CD4-positive, alpha-beta T cell treated with Interleukin-15 for 1 hour (primary cell): ENCODE results near the gene TMEM201.
A peak's percentile ranks its signal among the peaks of the same experiment; 100 is the strongest.

Experiments
- DNase-seq: peaks from one replicate; pipeline ENCODE4 v3.0.0-alpha.2; 2020

The TMEM201 gene

DNA sequence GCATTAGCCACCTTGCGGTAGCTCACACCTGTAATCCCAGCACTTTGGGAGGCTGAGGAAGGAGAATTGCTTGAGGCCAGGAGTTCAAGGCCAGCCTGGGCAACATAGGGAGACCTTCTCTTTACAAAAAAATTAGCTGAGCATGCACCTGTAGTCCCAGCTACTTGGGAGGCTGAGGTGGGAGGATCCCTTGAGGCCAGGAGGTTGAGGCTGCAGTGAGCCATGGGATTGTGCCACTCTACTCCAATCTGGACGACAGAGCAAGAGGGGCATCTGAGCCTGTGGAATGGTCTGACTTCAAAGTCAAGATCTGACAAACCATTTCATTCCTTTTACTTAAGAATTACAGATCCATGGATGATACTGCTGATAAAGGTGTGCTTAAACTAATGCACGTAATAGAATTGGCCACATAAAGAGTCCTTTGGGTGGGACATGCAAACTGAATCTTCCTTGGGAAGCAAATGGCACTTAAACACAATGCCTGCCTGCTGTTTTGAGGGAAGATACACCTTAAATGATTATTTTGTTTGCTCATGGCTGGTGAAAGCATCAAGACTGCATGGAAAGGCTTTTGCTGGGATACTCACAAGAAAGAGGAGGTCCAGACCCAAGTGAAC lies 2.5 kb upstream of the TMEM201 start:
- no peak for DNase-seq

- DNase-seq = no peak
Measured at GRCh38 chr1:9589144-9589718, 520 bp downstream of the TMEM201 start.

DNA sequence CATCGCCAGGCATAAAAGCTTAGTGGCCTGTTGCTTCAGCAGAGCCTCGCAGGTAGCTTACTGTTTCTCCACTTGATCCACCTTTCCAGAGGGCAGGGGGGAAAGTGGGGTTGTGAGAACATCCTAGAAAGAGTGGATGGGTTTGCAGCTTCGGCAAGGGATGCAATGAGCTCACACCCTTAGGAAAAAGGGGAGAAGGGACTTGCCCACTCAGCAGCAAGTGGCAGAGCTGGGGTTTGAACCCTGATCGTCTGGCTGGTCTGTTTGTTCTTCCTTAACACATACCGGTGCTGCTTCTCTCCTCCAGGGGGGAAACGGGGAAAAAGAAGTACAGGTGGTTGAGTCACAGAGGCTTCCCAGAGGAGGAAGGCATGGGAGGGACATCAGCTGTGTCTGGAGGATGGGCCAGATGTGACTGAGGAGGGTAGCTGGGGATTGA lies 1.0 kb downstream of the TMEM201 start:
- DNase-seq = no peak

GRCh38 chr1:9590201-9590600 lies 1.5 kb downstream of the TMEM201 start:
- no peak for DNase-seq

GRCh38 chr1:9590945-9591668 lies 2.4 kb downstream of the TMEM201 start:
- DNase-seq = no peak

DNA sequence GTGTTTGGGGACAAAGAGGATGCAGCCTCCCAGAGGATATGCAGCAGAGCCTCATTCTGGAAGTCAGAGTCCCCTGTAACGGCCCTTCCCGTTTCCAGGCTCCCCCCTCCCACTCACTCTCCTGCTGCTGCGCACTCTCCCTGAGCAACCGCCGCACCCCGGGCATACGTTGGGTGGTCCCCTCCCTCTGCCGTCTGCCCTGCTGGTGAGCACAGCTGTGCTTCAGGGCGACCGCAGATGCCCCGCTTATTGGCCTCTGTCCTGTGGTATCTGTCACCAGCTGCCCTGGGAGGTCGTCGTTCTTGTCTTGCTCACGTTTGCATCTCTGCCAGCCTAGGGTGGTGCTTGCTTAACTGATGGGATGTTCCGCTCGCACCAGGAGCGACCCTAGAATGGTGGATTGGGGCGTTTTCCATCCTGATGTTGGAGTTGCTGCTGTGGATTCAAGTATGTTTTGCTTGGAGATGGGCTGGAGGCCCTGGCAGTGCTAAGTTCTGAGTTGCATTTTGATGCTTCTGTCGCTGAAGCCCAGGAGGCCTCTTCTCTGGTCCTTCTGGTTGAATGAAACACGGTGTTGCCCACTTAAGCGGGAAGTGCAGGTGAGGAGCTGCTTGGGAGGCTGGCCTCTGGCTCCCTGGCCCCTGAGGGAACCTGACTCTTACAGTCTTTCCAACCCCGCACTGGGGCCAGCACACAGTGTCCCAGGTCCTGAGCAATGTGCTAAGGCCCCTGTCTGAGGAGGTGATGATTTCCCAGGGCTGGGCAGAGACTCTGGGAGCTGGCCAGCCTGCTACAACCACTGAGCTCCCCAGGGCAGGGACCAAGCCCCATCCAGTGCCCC lies 3.2 kb downstream of the TMEM201 start:
- no peak for DNase-seq

GRCh38 chr1:9592510-9593075 lies 3.9 kb downstream of the TMEM201 start:
- no peak for DNase-seq

GRCh38 chr1:9593147-9593491 lies 4.4 kb downstream of the TMEM201 start:
- DNase-seq = no peak

DNA sequence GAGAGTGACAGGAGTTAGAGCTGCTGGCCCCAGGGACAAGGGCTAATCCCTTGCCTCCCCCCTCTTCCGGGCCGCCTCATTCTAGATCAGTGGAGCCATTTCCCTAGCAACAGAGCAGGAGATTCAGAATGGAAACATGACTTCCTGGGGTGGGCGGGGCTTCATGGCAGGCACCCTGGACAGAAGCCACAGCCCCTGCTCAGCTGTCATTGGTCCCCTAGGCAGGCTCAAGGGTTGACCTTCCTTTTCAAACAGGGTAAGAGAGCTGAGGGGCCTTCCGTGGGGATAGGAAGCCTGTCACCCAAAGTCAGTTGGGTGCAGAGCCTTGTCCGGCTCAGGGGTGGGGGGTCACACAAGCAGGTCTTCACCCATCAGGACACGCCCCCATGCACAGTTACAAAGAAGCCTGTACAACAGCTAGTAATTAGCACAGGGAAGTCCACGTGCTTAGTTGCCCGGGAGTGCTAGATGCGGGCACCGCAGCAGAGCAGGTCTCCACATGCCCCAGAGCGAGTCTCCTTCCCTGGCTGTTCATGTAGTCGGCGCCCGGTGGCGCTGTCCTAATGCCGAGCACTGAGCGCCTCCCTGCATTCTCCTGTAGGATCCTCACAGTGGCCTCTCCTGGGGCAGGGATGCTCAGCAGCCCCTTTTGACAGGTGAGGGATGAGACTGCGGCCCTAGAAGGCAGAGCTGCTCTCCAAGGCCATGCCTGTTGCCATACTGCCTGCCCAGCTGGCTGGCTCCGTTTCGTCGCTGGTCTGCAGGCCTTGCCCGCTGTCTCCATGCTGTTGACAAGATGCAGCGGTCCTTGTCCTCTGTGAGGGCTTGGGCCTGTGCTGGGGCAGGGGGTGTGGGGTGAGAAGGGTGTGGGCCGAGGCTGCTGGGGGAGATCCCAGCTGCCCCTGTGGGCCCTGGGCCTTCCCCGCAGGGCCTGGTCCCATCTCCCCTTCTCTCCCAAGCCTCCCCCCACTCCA lies 5.1 kb downstream of the TMEM201 start:
- DNase-seq = peak; percentile 60

DNA sequence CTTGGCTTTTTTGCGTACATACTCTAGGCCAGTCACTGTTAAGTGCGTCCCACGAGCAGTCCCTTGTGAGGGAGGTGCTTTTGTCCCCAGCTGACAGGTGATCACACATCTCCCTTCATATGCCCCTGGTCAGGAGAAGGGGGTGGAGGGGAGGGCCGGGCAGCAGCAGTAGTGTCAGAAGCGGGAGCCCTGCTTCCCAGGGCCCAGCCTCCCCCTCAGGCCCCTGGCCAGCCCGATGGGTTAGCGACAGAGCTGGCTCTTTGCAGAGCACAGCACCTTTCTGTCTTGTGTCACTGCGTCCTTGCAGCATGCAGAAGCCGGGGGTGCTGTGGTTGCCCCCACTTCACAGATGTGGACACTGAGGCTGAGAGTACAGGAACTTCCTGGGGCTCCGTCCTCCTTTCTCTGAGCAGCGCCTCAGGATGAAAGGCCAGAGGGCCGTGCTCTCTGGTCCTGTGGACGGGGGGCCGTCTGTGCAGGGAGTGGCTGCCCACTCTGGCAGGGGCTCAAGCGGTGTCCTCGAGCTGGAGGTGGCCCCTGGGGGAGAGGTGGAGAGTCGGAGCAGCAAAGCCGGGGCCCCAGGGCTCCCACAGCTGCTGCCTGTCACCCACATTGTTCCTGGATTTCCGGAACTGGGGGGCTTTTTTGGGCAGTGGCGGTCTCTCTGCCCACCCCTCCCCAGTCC lies 5.9 kb downstream of the TMEM201 start:
- no peak for DNase-seq

- no peak for DNase-seq
Measured at GRCh38 chr1:9595156-9595967, 6.7 kb downstream of the TMEM201 start.

GRCh38 chr1:9595968-9596340 lies 7.2 kb downstream of the TMEM201 start:
- no peak for DNase-seq

- no peak for DNase-seq
Measured at GRCh38 chr1:9596415-9597123, 7.9 kb downstream of the TMEM201 start.

DNA sequence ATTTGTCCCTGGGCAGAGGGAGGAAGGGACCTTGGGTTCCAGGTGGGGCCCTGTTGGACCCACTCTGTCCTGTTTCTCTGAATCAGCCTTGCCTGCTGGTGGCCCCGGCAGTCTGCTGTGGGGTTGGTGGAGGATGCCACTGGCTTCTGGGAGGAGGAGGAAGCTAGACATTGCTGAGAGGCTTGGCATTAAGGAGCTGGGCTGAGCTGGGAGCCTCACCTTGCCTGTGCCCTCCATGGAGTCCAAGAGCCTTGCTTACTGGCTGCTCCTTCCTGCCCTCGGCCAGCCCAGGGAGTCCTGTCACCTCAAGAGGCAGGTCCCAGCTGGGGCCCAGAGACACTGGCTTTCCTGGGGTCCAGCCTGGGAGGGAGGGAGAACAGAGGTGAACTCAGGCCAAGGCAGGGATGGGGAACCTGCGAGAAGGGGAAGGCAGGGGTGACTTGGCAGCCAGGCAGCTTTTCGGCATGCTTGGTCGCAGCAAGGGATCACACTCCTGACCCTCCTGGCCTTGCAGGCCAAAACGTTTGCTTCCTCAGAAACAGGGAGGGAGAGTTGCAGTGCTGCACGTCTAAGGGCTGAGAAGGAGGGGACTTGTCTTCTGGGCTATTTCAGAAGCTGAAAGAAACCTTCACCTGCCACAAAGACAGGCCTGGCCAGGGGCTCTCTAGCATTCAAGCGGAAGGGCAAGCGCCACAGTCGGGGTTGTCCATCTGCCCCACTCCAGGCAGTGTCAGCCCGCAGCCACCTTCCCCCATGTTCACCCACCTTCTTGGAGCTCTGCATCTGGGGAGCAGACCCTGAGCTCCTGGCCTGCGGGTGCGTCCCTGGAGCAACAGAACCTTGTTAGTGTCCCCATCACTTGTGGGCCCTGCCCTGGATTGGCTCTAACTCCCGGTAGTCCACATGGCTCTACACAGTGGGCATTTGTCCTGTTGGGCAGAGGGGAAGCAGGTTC lies 8.9 kb downstream of the TMEM201 start:
- DNase-seq = no peak

- no peak for DNase-seq
Measured at GRCh38 chr1:9598316-9598700, 9.6 kb downstream of the TMEM201 start.

GRCh38 chr1:9599741-9600140 lies 11.0 kb downstream of the TMEM201 start:
- DNase-seq = no peak

DNA sequence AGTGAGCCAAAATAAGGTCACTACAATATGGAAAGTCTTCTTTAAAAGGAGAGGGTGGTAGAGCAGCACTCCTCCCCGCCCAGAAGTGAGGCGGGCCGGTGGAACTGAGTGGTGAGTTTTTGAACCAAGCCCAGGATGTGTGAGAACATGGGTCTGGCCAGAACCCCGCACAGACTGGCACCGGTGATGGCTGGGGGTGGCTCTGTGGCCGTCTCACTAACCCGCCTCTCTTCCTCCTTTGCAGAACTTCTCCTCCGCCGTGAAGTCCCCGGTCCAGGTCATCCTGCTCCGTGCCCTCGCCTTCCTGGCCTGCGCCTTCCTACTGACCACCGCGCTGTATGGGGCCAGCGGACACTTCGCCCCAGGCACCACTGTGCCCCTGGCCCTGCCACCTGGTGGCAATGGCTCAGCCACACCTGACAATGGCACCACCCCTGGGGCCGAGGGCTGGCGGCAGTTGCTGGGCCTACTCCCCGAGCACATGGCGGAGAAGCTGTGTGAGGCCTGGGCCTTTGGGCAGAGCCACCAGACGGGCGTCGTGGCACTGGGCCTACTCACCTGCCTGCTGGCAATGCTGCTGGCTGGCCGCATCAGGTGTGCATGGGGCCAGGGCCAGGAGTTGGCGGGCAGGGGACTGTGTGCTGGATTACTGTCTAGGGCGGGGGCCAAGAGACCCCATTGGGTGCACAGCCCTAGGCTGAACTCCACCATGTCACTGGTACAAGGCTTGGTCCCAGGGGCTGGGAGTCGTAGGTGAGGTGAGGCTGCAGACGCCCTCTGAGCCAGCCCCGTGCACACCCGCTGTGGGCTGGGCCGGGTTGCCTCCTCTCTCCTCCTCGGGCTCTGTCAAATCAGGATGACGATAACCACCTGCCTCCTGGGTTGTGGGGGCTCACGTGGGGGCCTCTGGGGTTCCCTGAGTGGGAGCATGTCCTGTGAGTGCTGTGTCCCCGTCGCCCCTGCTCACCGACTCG lies 12.4 kb downstream of the TMEM201 start:
- DNase-seq = no peak
